ES-I3 (cell line): Measurements from ENCODE around the gene BAIAP2L2.
"Not testable (repeated sequence)": the region's sequence is repeated elsewhere in the genome, so short reads cannot be mapped to it uniquely, and the experiment has no call there.

Experiments used
- H3K36me3 ChIP-seq: 2 replicates; pipeline ENCODE4 v1.6.1; 2013; ENCODE audit warnings: mild to moderate bottlenecking, low read length, control low read depth, moderate library complexity; ENCODE audit not compliant: insufficient read depth
- H3K4me1 ChIP-seq: 2 replicates; pipeline ENCODE4 v1.6.1; 2013; ENCODE audit warnings: mild to moderate bottlenecking, control low read depth, low read length; ENCODE audit not compliant: insufficient read depth
- H3K9ac ChIP-seq: 2 replicates; pipeline ENCODE4 v1.6.1; 2013; ENCODE audit warnings: low read depth, mild to moderate bottlenecking, low read length, moderate library complexity
- H3K9me3 ChIP-seq: 2 replicates; pipeline ENCODE4 v1.6.1; 2013; ENCODE audit warnings: mild to moderate bottlenecking, low read length, moderate library complexity; ENCODE audit not compliant: control insufficient read depth, insufficient read depth

The BAIAP2L2 gene

GRCh38 chr22:38083931-38084631 is 26.4 kb downstream of the BAIAP2L2 start, which contains the start of gene SLC16A8:
Gene SLC16A8 (minus strand): TSS chr22:38084184. CDS start chr22:38082873, 1,311 bp downstream.
- Histone ChIP-seq H3K4me1 (peaks cover 21% of the 10 kb centered on the region; the same call in 1 of the 2 replicates), H3K36me3 (no peaks in the 10 kb centered on the region), H3K9me3 (no peaks in the 10 kb centered on the region), H3K9ac (no peak within 1 kb of the TSS)

GRCh38 chr22:38082986-38083710 is 27.3 kb downstream of the BAIAP2L2 start:
- Histone ChIP-seq H3K9me3 (no peaks in the 10 kb centered on the region), H3K4me1 (peaks cover 21% of the 10 kb centered on the region; the same call in 1 of the 2 replicates), H3K9ac (no peak overlapping the region), H3K36me3 (no peaks in the 10 kb centered on the region)

- Histone ChIP-seq H3K36me3 (no peaks in the 10 kb centered on the region), H3K9ac (peak overlapping the region; percentile 35; the same call in 1 of the 2 replicates), H3K4me1 (peaks cover 21% of the 10 kb centered on the region; the same call in 1 of the 2 replicates), H3K9me3 (no peaks in the 10 kb centered on the region)
These were observed 28.3 kb downstream of the BAIAP2L2 start for GRCh38 chr22:38081941-38082828.

GRCh38 chr22:38081636-38081940 is 28.9 kb downstream of the BAIAP2L2 start:
- H3K9ac ChIP-seq = peak overlapping the region; percentile 35; the same call in 1 of the 2 replicates
- H3K36me3 ChIP-seq = no peaks in the 10 kb centered on the region
- peaks cover 21% of the 10 kb centered on the region; the same call in 1 of the 2 replicates for H3K4me1 ChIP-seq
- no peaks in the 10 kb centered on the region for H3K9me3 ChIP-seq

DNA sequence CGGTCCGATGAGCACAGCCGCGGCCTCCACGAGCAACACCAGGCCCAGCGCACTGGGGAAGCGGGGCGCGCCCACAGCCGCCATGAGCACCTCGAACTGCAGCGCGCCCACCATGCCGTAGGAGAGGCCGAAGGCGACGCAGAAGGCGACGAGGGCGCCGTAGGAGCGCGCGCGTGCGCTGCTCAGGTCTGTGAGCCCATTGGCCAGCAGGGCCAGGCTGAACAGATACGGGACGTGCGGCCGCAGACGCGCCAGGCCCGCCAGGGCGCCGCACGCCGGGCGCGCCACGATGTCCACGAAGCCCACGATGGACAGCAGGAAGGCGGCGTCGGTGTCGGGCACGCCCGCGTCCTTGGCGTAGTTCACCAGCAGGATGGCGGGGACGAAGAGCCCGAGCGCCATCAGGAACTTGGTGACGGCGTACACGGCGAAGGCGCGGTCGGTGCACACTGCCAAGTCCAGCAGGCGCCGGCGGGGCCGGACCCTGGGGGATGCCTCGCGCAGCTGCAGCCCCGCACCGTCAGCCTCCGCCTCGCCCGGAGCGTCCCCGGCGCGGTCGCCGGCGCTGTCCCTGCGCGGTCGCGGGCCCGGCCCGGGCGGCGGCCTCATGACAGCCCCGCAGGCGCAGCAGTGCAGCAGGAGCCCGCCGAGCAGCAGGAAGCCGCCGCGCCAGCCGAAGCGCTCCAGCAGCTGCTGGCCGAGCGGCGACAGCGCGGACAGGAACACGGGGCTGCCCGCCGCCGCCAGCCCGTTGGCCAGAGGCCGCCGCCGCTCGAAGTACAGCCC is 29.4 kb downstream of the BAIAP2L2 start:
- H3K36me3 ChIP-seq = no peaks in the 10 kb centered on the region
- H3K9me3 ChIP-seq = no peaks in the 10 kb centered on the region
- peak overlapping the region; percentile 35; the same call in 1 of the 2 replicates for H3K9ac ChIP-seq
- peaks cover 21% of the 10 kb centered on the region; the same call in 1 of the 2 replicates for H3K4me1 ChIP-seq

DNA sequence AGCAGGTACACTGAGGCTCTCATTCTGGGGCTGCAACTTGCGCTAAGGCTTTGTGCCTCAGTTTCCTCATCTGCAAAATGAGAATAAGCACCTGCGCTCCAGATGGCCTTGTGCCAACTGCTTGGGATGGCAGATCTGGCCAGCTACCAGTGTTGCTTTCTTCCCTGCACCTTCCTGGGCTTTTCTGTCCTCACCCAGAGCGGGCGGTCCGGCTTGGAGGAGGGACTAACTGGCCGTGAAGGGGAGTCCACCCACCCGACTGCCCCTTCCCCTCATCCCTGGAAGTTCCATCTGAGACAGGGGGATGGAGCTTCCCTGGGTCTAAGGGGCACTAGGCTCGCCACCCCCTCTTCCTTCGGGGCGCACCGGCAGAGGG is 30.0 kb downstream of the BAIAP2L2 start:
- no peak overlapping the region for H3K9ac ChIP-seq
- no peaks in the 10 kb centered on the region for H3K36me3 ChIP-seq
- no peaks in the 10 kb centered on the region for H3K9me3 ChIP-seq
- H3K4me1 ChIP-seq = peaks cover 20% of the 10 kb centered on the region; the same call in 1 of the 2 replicates

GRCh38 chr22:38079804-38080203 is 30.7 kb downstream of the BAIAP2L2 start:
- H3K36me3 ChIP-seq = no peaks in the 10 kb centered on the region
- H3K9me3 ChIP-seq = no peaks in the 10 kb centered on the region
- H3K4me1 ChIP-seq = peaks cover 18% of the 10 kb centered on the region; the same call in 1 of the 2 replicates

GRCh38 chr22:38079208-38079607 is 31.3 kb downstream of the BAIAP2L2 start:
- not testable (repeated sequence) for H3K36me3 ChIP-seq, H3K9me3 ChIP-seq, H3K9ac ChIP-seq
- H3K4me1 ChIP-seq = peaks cover 14% of the 10 kb centered on the region; the same call in 1 of the 2 replicates

More at GRCh38 chr22:38079804-38080203, 30.7 kb downstream of the BAIAP2L2 start:
- no peak overlapping the region for H3K9ac ChIP-seq

DNA sequence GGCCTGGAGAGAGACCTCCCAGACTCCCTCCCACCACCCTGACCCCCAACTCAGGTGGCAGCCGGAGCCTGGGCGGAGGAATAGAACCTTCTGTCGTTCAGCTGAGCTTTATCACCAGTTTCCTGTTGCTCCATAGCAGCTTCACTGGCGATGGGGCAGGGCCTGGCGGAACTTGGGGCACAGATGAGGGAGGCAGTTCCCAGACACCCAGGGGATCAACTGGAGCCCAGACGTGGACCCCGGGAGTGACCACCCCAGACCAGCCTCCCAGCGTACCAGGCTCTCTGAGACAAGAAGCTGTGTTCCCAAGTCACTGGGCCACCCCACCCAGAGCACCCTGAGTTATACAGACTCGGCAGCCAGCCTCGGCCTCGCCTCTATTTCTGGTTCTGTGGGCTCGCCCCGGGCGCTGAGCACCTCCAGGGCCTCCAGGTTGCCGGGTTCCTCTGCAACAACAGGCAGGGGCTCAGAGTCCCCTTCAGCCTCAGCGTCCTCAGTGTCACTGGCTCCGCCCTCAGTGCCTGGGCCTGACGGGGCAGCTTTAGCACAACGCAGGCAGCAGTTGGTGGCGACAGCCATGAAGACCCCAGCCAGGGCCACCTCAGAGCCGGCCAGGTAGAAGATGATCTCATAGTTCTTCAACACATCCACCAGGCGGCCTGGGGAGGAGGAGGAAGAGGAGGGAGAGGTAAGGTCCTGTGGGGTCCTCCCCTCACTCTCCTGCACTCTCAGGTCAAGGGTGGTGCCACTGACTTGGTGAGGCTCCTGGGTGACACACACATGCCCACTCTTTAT is 32.2 kb downstream of the BAIAP2L2 start:
- Histone ChIP-seq H3K36me3 (no peaks in the 10 kb centered on the region; the same call in 1 of the 2 replicates), H3K4me1 (peaks cover 7% of the 10 kb centered on the region; the same call in 1 of the 2 replicates), H3K9me3 (no peaks in the 10 kb centered on the region), H3K9ac (no peak overlapping the region)

GRCh38 chr22:38077595-38077994 is 32.9 kb downstream of the BAIAP2L2 start:
- H3K4me1 ChIP-seq = peaks cover 7% of the 10 kb centered on the region; the same call in 1 of the 2 replicates
- H3K9ac ChIP-seq = no peak overlapping the region
- no peaks in the 10 kb centered on the region for H3K9me3 ChIP-seq
- peaks cover 6% of the 10 kb centered on the region for H3K36me3 ChIP-seq

GRCh38 chr22:38077096-38077495 is 33.4 kb downstream of the BAIAP2L2 start:
- no peaks in the 10 kb centered on the region for H3K9me3 ChIP-seq
- peaks cover 6% of the 10 kb centered on the region; the same call in 1 of the 2 replicates for H3K4me1 ChIP-seq
- no peak overlapping the region for H3K9ac ChIP-seq
- H3K36me3 ChIP-seq = peaks cover 7% of the 10 kb centered on the region

DNA sequence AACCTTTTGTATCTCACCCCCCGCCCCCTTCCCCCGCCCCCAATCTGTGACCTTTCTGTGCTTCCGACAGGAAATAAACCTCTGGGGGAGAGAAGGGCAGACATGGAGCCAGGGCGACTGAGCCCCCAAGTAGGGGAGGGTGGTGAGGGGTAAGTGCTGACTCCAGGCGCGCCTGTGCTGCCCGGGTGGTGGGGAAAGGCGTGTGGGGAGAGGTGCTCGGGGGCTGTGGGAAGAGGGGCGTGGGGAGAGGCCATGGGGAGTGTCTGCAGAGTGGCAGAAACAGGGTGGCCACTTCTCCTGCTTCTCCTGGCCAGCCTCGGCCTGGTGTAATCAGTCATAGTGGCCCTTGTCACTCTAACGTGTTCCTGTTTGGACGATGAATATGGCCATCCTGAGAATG is 34.5 kb downstream of the BAIAP2L2 start:
- 0 out of 2 replicates have a peak, but pooled peaks cover 3% of the 10 kb centered on the region for H3K4me1 ChIP-seq
- H3K36me3 ChIP-seq = peaks cover 7% of the 10 kb centered on the region

More for the DNA sequence above, 34.5 kb downstream of the BAIAP2L2 start:
- H3K9me3 ChIP-seq = no peaks in the 10 kb centered on the region
- no peak overlapping the region for H3K9ac ChIP-seq
